Uterus (tissue), 2 donors: ENCODE data around the gene ASMT.

Source experiments
- CTCF ChIP-seq, 4 experiments: fragments of 200-600 bp in 2 of 4; fragments of 450-650 bp in 2 of 4; sonication (generic) in 2 of 4; IDR thresholded peaks; one replicate each; pipeline ENCODE4 v1.5.1; 2016 to 2019; ENCODE audit warnings: antibody characterized with exemption in 4 of 4, mild to moderate bottlenecking in 2 of 4, moderate library complexity in 1 of 4
- POLR2A ChIP-seq, 2 donors: fragments of 450-650 bp; IDR thresholded peaks; one replicate each; pipeline ENCODE4 v1.6.1; 2016; ENCODE audit warnings: antibody characterized with exemption in 2 of 2, mild to moderate bottlenecking in 1 of 2, moderate library complexity in 1 of 2

DNA sequence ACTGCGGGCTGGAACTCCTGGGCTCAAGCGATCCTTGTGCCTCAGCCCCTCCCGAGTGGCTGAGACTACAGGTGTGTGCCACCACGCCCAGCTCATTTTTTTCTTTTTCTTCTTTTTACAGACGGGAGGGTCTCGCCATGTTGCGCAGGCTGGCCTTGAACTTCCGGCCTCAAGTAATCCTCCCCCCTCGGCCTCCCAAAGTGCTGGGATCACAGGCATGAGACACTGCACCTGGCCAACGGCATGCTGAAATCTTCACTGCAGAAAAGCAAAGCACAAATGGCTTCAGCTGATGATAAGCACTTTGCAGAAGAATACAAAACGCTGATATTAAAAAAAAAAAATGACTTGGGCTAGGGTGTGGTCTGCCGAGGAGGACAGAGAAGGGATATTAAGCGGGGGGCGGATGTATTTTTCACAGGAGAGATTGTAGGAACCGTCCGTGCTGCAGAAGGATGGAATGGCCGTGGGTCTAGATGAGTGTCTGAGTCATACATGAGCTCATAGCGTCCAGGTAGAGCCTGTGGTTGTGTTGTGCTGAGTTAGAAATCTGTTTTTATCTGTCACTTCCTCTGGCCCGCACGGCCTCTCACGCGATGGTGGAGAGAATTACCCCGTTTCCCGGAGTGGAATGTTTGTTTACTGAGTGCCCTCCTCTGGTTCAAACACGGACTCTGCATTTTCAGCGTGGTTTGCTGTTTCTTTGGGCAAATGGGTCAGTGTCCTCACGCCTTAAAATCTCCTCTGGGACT lies 32.0 kb upstream of the ASMT start:
- TF ChIP-seq POLR2A (IDR thresholded peaks at IDR 0.05), result no peak
- TF ChIP-seq CTCF (IDR thresholded peaks at IDR 0.05), result no peak
